ENCODE data around the gene GALNT8.
A peak's percentile ranks its signal among the peaks of the same experiment; 100 is the strongest.

Gene GALNT8

DNA sequence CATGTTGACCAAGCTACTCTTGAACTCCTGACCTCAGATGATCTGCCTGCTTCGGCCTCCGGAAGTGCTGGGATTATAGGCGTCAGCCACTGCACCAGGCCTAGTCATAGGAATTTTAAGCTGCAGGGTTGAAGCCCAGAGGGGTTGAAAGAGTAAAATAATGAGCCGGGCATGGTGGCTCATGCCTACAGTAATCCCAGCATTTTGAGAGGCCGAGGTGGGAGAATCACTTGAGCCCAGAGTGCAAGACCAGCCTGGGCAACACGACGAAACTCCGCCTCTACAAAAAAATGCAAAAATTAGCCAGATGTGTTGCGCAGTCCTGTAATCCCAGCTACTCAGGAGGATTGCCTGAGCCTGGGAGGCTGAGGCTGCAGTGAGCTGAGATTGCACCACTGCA, 69.6 kb downstream of the GALNT8 start:
- H3K27me3 ChIP-seq (ENCODE audit: insufficient read depth, poor library complexity, severe bottlenecking): peaks cover 2% of the 10 kb centered on the region
- no peak overlapping the region for H3K4me3 ChIP-seq (replicated peaks; ENCODE audit: insufficient read depth, low read length)
- DNase-seq (ENCODE audit: low read depth in 1 of 2, low spot score in 1 of 2): no peak
- TF ChIP-seq POLR2AphosphoS5 (IDR thresholded peaks at IDR 0.05; ENCODE audit: low read depth): no peak
- no peak for TF ChIP-seq SPI1 (IDR thresholded peaks at IDR 0.05; ENCODE audit: borderline replicate concordance, low read depth)
- no peak for TF ChIP-seq REST (IDR thresholded peaks at IDR 0.05; ENCODE audit: insufficient replicate concordance, low read depth)
- TF ChIP-seq CTCF (IDR thresholded peaks at IDR 0.05; ENCODE audit: insufficient read depth, low read length): no peak
- no peak for TF ChIP-seq GABPA (IDR thresholded peaks at IDR 0.05; ENCODE audit: low read depth)
- no peak overlapping the region for H3K27ac ChIP-seq (replicated peaks)

DNA sequence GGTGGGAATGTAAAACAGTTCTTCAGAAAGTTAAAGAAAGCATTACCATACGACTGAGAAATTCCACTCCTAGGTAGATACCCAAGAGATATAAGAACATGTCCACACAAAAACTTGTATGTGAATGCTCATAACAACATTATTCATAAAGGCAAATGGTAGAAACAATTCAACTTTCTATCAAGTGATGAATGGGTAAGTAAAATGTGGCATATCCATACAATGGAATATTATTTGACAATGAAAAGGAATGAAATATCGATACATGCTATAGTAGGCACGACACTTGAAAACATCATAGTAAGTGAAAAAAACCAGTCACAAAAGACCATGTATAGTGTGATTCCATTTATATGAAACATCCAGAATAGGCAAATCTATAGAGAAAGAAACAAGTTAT, 71.3 kb downstream of the GALNT8 start:
- Histone ChIP-seq H3K27ac (replicated peaks) (no peak overlapping the region), H3K27me3 (ENCODE audit: insufficient read depth, poor library complexity, severe bottlenecking) (no peaks in the 10 kb centered on the region), H3K4me3 (replicated peaks; ENCODE audit: insufficient read depth, low read length) (no peak overlapping the region)
- DNase-seq (ENCODE audit: low read depth in 1 of 2, low spot score in 1 of 2): no peak
- TF ChIP-seq CTCF (IDR thresholded peaks at IDR 0.05; ENCODE audit: insufficient read depth, low read length): no peak
- TF ChIP-seq GABPA (IDR thresholded peaks at IDR 0.05; ENCODE audit: low read depth): no peak
- TF ChIP-seq REST (IDR thresholded peaks at IDR 0.05; ENCODE audit: insufficient replicate concordance, low read depth): no peak
- TF ChIP-seq POLR2AphosphoS5 (IDR thresholded peaks at IDR 0.05; ENCODE audit: low read depth): no peak
- no peak for TF ChIP-seq SPI1 (IDR thresholded peaks at IDR 0.05; ENCODE audit: borderline replicate concordance, low read depth)

DNA sequence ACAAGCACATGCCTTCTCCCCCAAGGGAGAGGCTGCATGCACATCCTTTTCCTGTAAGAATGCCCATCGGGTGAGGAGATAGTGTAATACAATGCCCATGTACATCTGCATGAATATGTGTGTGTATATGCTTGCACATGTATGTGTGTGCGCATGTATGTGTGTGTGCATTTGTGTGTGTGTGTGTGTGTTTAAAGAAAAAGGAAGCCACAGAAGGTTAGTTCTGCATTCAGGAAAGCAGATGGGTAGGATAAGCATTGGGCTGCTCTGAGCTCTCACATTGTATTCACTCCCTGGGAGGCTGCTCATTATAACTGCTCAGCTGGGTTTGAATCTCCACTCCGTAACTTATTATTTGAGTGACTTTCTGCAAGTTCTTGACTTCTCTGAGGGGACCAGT, 74.3 kb downstream of the GALNT8 start:
- Histone ChIP-seq H3K27ac (replicated peaks) (no peak overlapping the region), H3K27me3 (ENCODE audit: insufficient read depth, poor library complexity, severe bottlenecking) (peaks cover 4% of the 10 kb centered on the region), H3K4me3 (replicated peaks; ENCODE audit: insufficient read depth, low read length) (no peak overlapping the region)
- DNase-seq (ENCODE audit: low read depth in 1 of 2, low spot score in 1 of 2): peak in 1 of 2 experiments; percentile 13
- peak; percentile 40; the same call in 1 of the 2 replicates for TF ChIP-seq SPI1 (IDR thresholded peaks at IDR 0.05; ENCODE audit: borderline replicate concordance, low read depth)
- TF ChIP-seq REST (IDR thresholded peaks at IDR 0.05; ENCODE audit: insufficient replicate concordance, low read depth): no peak

DNA sequence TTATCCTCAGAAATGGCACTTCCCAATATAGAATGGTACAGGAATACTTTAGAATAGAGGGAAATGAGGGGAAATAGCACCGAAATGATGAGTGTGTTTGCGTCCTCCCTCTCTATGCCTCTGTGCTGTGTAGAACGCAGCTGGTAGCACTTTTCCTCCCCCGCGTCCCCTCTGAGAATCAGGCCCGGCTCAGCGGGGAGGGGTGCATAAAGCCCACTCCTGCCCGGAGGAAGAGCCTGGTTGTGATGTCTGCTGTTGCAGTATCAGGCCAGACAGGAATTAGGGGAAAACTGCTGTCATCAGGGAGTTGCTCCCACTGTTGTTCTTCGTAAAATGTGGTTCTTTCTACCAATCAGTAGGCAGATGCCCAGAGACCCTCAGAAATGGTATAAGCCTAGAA, 76.0 kb downstream of the GALNT8 start:
- no peak overlapping the region for H3K27ac ChIP-seq (replicated peaks)
- no peak for TF ChIP-seq GABPA (IDR thresholded peaks at IDR 0.05; ENCODE audit: low read depth)
- DNase-seq (ENCODE audit: low read depth in 1 of 2, low spot score in 1 of 2): no peak
- no peak overlapping the region for H3K4me3 ChIP-seq (replicated peaks; ENCODE audit: insufficient read depth, low read length)
- peaks cover 4% of the 10 kb centered on the region for H3K27me3 ChIP-seq (ENCODE audit: insufficient read depth, poor library complexity, severe bottlenecking)

Data from HL-60 (cell line).